T follicular helper cell (primary cell): ENCODE results near the gene ANK2.
"Not testable (repeated sequence)": the region's sequence is repeated elsewhere in the genome, so short reads cannot be mapped to it uniquely, and the experiment has no call there.

Experiments
- DNase-seq: peaks from one replicate; pipeline ENCODE4 v3.0.0-alpha.2; 2020; ENCODE audit warnings: low read depth

Gene ANK2

GRCh38 chr4:113153529-113154101 lies 104.2 kb downstream of the ANK2 start:
- no peak for DNase-seq

GRCh38 chr4:113154281-113154680 lies 104.8 kb downstream of the ANK2 start:
- no peak for DNase-seq

- no peak for DNase-seq
Observed at GRCh38 chr4:113157086-113157857, 107.8 kb downstream of the ANK2 start.

- no peak for DNase-seq
Observed at GRCh38 chr4:113159942-113160545, 110.6 kb downstream of the ANK2 start.

GRCh38 chr4:113160548-113160947 lies 111.1 kb downstream of the ANK2 start:
- DNase-seq, result no peak

GRCh38 chr4:113162089-113162488 lies 112.6 kb downstream of the ANK2 start:
- DNase-seq, result no peak

GRCh38 chr4:113169368-113169767 lies 119.9 kb downstream of the ANK2 start:
- no peak for DNase-seq

GRCh38 chr4:113170115-113170804 lies 120.8 kb downstream of the ANK2 start:
- DNase-seq, result no peak

- no peak for DNase-seq
Observed at GRCh38 chr4:113170805-113171468, 121.5 kb downstream of the ANK2 start.

- no peak for DNase-seq
Observed at GRCh38 chr4:113173126-113173792, 123.8 kb downstream of the ANK2 start.

- no peak for DNase-seq
Observed at GRCh38 chr4:113173793-113174264, 124.4 kb downstream of the ANK2 start.

- no peak for DNase-seq
Observed at GRCh38 chr4:113179091-113179490, 129.6 kb downstream of the ANK2 start.

GRCh38 chr4:113179996-113180395 lies 130.5 kb downstream of the ANK2 start:
- DNase-seq, result no peak

- DNase-seq, result no peak
Observed at GRCh38 chr4:113181289-113182007, 132.0 kb downstream of the ANK2 start.

- no peak for DNase-seq
Observed at GRCh38 chr4:113183032-113183605, 133.7 kb downstream of the ANK2 start.

GRCh38 chr4:113186220-113186619 lies 136.8 kb downstream of the ANK2 start:
- not testable (repeated sequence) for DNase-seq

GRCh38 chr4:113186913-113187312 lies 137.5 kb downstream of the ANK2 start:
- DNase-seq, result no peak

- DNase-seq, result no peak
Observed at GRCh38 chr4:113187358-113187757, 137.9 kb downstream of the ANK2 start.

GRCh38 chr4:113189546-113189945 lies 140.1 kb downstream of the ANK2 start:
- DNase-seq, result no peak

- no peak for DNase-seq
Observed at GRCh38 chr4:113209153-113209552, 159.7 kb downstream of the ANK2 start.
